Measurements from ENCODE around the gene GDF10.

GDF10 gene

DNA sequence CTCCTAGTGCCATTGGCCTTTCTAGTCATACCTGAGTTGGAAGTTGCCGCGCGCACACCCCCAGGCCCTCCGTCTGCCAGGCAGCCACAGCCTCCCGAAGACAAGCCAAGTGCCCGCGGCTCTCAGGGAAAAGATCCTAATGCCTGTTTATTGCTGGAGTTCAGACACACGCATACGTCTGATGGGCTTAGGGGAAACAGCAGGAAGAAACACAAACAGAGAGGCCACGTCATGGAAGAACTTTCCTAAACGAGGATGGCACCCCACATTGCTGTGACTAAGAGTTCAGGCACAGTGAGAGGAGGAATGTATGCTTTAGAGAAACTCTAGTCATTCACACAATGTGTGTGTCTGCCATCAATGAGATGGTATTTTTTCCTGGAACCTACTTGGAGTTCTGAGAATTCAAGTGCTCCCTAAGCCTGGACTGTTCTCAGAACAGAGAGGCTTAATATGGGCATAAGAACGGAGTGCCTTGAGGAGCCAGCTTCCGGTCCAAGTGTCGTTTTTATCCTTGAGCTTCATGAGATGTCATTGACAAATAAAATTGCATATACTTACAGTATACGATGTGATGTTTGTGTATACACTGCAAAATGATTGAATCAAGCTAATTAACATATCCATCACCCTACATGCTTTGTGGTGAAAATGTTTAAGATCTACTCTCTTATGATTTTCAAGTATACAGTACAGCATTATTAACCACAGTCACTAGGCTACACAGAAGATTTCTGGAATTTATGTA lies 36.6 kb downstream of the GDF10 start:
- DNase-seq, result no peak

DNA sequence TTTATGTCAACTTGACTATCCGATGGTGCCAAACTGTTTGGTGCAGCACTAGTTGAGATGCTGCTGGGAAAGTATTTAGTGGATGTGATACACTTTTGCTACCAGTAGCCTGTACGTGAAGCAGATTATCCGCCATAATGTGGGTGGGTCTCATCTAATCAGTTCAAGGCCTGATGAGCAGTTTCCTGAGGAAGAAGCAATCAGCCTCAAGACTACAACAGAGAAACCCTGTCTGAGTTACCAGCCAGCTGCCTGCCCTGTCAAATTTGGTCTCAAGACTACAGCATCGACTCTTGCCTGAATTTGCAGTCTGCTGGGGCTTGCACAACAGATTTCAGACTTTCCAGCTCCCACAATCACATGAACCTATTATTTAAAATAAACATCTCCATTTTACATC lies 37.3 kb downstream of the GDF10 start:
- no peak for DNase-seq

DNA sequence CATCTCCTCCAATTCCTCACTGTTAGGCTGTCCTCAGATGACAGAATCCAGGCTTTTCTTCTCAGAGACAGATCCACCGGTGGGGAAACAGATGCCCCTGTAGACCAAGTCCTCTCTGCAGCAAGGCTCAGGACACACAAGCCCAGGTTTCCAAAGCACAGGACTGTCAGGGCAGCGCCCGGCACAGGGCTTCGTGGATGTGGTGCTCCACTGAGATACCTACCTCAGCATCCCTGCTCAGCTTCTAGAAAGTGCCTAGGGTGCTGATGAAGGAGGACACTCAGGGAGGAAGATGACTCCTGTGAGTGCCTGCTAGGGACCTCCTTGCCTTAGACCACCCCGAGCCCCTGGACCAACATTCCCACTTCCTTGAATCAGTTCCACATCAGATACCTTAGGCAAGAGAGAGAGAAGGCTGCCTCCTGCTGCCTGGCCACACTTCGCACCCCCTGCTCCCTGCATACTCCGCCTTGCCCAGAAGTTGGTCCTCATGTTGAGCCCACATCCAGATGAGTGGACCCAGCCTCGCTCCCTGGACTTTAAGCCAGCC lies 39.3 kb downstream of the GDF10 start:
- no peak for DNase-seq

DNA sequence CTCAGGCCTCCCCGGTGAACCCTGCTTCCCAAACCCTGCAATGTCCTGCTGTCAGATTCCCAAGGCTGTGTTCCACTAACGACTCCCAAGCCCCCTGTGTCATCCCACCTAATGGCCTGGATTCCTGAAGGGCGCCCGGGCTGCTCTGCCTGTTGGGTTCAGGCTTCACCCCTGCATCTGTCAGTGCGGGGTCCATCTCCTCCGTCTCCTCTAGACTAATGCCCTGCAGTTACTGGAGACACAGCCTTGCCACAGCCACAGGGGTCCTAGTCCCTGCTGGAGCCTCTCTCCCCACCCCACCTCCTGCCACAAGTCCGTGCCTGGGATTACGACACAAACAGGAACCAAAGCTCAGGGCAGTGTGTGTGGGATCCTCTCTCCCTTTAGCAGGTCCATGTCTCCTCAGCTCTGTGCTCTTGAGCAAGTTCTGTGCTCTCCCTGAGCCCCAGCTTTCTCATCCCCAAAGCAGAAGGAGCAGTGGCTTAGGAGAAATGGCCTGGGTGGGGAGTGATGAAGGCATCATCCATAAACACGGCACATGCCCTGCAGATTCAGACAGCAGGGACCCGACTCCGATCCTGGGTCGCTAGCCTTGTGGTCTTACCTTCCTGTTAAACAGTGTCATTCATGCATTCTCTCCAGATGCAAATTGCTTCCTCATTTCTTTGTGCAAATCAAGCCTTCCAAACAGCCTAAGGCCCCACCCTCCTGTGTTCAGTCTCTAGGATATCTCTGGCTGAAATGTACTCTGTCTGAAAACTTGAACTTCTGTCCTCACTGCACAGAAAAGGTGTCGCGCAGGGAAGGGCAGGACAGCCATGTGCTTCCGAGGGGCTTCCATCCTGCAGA lies 40.0 kb downstream of the GDF10 start:
- DNase-seq, result no peak

DNA sequence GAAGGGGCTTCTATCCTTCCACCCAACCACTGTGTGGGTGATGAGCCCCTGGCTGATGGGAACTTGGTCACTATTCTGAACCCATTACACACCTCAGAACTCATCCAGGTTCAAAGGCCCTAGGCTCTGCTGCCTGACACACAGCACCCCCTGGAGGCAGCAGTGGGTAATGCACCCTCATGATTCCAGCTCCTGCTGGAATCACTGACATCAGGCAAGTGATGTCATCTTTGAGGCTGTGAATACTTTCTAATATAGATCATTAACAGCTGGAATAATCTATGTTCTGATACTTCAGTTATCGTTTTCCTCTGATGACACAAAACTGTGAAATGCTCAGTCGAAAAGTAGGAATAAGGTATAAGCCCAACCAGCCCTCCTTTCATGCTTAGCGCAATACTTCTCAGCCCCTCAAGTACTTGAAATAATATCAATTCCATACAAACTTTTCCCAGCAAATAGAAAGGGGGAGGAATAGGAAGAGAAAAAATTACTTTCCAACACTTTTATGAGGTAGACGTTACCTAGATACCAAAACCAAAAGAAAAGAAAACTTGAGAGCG lies 40.7 kb downstream of the GDF10 start:
- no peak for DNase-seq

DNA sequence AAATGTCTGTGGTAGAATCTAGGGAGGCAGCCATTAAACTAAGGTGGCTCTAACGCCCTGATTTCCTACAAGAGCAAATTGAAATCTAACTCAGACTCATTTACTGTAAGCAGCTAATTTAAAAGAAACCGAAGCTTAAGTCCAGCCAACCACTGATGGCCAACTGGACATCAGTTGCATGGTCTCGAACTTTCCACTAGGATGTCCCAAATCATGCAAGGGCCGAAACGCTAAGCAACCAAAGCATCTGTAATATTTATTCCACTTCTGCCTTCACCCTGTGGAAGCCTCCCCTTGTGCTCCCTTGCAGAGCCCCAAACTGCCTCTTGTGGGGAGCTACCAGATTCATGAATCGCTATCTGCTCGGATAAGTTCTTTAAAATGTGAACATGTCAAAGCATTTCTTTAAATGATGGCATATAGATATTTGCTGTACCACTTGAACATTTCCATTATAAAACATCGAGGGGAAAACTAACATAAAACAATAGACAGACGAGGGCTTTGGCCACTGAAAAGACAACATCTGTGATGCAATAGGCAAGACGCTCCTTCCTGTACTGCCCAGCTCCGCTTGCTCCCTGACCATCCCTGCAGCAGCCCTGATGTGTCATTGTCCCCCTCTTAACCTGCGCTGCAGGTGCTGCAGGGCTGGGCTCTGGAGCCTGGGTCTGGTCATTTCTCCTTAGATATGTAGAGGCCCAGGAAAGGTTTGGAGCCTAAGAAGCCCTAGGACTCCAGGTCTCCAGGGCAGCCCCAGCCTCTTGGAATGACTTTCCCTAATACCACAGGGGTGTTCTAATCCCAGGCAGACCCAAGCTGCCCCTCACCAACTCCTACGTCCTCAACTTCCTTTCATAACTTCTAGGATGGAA lies 45.2 kb downstream of the GDF10 start:
- no peak for DNase-seq

DNA sequence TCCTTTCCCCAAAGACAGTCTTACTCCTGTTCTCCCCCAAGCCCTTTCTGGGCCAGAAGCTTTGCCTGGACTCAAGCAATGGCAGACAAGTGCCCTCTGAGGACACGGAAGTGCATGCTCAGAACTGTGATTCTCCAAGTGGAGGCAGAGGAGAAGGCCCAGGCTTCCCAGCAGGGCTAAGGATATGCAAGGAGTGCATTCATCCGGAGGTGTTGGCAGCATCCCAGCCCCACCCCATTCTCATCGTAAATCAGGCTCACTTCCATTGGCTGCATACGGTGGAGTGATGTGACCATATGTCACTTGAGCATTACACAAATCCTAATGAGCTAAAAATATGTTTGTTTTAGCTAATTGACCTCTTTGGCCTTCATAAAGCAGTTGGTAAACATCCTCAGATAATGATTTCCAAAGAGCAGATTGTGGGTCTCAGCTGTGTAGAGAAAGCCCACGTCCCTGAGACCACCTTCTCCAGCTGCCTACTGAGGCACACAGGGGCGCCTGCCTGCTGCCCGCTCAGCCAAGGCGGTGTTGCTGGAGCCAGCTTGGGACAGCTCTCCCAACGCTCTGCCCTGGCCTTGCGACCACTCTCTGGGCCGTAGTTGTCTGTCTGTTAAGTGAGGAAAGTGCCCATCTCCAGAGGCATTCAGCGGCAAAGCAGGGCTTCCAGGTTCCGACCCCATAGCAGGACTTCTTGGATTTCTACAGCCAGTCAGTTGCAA lies 46.7 kb downstream of the GDF10 start:
- no peak for DNase-seq

DNA sequence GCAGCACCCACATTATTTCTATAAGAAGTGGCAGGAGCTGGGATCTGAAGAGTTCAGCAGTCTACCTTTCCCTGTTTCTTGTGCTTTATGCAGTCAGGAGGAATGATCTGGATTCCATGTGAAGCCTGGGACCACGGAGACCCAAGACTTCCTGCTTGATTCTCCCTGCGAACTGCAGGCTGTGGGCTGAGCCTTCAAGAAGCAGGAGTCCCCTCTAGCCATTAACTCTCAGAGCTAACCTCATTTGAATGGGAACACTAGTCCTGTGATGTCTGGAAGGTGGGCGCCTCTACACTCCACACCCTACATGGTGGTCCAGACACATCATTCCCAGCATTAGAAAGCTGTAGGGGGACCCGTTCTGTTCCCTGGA lies 47.3 kb downstream of the GDF10 start:
- DNase-seq, result no peak

DNA sequence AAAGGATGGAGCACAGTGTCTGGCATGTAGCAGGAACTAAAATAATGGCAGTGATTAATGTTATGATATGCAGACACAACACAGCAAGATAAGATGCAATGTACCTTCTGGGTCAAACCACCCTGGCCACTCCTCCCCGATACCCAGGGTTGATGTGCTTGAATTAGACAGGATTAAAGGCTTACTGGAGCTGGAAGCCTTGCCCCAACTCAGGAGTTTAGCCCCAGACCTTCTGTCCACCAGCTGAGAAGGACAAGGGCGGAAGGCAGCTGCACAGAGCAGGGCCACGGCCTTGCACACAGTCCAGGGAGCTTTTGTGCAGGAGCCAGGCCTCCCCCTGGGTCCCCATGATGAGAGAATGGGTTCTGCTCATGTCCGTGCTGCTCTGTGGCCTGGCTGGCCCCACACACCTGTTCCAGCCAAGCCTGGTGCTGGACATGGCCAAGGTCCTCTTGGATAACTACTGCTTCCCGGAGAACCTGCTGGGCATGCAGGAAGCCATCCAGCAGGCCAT lies 48.2 kb downstream of the GDF10 start, which contains the start of gene RBP3:
Gene RBP3, plus strand, starts transcription at position 226 of the 514 bp plus-strand sequence. Its CDS starts 122 bp downstream, at position 348.
- DNase-seq, result no peak

DNA sequence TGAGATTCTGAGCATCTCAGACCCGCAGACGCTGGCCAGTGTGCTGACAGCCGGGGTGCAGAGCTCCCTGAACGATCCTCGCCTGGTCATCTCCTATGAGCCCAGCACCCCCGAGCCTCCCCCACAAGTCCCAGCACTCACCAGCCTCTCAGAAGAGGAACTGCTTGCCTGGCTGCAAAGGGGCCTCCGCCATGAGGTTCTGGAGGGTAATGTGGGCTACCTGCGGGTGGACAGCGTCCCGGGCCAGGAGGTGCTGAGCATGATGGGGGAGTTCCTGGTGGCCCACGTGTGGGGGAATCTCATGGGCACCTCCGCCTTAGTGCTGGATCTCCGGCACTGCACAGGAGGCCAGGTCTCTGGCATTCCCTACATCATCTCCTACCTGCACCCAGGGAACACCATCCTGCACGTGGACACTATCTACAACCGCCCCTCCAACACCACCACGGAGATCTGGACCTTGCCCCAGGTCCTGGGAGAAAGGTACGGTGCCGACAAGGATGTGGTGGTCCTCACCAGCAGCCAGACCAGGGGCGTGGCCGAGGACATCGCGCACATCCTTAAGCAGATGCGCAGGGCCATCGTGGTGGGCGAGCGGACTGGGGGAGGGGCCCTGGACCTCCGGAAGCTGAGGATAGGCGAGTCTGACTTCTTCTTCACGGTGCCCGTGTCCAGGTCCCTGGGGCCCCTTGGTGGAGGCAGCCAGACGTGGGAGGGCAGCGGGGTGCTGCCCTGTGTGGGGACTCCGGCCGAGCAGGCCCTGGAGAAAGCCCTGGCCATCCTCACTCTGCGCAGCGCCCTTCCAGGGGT lies 48.9 kb downstream of the GDF10 start:
- DNase-seq, result no peak

DNA sequence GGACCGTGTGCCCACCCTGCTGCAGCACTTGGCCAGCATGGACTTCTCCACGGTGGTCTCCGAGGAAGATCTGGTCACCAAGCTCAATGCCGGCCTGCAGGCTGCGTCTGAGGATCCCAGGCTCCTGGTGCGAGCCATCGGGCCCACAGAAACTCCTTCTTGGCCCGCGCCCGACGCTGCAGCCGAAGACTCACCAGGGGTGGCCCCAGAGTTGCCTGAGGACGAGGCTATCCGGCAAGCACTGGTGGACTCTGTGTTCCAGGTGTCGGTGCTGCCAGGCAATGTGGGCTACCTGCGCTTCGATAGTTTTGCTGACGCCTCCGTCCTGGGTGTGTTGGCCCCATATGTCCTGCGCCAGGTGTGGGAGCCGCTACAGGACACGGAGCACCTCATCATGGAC lies 49.5 kb downstream of the GDF10 start:
- no peak for DNase-seq

DNA sequence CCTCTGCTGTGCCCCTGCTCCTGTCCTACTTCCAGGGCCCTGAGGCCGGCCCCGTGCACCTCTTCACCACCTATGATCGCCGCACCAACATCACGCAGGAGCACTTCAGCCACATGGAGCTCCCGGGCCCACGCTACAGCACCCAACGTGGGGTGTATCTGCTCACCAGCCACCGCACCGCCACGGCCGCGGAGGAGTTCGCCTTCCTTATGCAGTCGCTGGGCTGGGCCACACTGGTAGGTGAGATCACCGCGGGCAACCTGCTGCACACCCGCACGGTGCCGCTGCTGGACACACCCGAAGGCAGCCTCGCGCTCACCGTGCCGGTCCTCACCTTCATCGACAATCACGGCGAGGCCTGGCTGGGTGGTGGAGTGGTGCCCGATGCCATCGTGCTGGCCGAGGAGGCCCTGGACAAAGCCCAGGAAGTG lies 50.0 kb downstream of the GDF10 start:
- no peak for DNase-seq

DNA sequence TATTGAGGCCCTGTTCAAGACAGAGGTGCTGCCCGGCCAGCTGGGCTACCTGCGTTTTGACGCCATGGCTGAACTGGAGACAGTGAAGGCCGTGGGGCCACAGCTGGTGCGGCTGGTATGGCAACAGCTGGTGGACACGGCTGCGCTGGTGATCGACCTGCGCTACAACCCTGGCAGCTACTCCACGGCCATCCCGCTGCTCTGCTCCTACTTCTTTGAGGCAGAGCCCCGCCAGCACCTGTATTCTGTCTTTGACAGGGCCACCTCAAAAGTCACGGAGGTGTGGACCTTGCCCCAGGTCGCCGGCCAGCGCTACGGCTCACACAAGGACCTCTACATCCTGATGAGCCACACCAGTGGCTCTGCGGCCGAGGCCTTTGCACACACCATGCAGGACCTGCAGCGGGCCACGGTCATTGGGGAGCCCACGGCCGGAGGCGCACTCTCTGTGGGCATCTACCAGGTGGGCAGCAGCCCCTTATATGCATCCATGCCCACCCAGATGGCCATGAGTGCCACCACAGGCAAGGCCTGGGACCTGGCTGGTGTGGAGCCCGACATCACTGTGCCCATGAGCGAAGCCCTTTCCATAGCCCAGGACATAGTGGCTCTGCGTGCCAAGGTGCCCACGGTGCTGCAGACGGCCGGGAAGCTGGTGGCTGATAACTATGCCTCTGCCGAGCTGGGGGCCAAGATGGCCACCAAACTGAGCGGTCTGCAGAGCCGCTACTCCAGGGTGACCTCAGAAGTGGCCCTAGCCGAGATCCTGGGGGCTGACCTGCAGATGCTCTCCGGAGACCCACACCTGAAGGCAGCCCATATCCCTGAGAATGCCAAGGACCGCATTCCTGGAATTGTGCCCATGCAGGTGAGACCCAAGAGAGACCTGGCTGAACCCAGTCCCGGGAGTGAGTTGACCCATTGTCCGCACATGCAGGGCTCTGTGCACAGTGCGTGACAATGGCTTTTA lies 51.0 kb downstream of the GDF10 start:
- DNase-seq, result no peak

DNA sequence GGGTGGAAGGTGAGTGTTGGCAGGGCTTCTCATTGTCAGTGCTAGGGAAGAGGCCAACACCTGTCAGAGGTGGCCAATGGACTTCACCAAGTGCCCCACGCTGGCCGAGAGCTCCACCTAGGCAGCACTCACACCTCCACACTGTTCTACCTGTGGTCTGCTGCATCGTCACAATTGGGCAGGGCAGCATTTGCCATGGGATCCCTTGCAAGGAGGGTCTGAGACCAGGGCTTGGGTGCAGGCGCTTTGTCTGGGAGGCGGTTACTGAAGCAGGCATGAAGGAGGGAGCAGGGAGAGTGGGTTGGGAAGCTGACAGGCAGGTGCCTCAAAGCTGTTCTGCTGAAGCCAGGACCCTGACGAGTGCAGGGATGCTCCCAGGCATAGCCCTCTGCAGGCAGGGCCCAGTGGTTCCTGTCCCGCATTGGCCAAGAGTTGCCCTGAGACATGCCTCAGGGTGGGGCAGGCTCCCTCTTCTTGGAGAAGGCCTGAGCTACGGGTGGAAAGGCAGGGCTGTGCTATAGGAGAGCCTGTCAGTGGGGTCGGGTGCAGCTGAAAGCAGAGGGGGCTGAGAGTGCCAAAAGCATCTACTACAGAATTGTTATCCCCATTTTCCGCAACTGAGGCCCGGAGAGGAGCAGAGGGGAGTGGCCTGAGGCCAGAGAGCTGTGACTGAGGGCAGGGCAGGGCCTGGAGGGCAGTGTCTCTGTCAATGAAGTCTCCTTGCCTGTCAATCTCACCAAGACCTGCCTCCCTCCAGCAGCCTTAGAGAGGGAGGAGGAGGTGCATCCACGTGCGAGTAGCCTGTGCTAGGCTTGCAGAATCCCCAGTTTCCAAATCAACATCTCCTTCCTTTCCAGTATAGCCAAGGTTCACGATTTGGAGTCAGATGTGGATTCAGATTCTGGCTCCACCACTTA lies 52.2 kb downstream of the GDF10 start:
- no peak for DNase-seq

DNA sequence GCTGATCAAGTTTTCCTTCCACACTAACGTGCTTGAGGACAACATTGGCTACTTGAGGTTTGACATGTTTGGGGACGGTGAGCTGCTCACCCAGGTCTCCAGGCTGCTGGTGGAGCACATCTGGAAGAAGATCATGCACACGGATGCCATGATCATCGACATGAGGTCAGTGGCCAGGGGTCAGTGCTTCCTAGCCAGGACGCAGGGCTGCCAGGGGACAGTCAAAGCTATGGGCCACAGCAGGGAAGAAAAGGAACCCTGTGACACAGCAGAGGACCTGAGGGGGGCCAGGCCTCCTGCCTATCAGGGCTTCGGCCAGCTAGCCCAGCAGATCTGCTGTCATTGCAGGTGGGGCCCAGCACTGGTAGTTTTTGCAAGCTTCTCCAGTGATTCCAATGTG lies 53.4 kb downstream of the GDF10 start:
- DNase-seq, result no peak

DNA sequence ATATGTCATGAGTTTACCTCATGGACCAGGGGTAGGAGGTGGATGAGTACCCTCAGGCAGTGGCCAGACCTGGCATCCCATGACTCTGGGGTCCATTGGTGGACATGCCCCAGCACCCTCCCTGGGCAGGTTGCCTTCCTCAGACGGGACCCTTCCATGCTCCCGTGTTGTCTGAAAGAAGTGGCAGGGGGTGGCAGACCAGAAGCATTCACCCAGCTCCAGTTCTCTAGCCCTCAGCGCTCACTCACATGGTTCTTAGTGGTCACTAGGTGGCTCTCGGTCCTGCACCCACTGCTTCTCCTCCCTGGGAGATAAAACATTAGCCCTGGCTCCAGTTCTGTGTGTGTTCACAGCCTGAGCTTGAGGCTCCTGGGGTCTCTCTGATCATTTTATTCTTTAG lies 54.2 kb downstream of the GDF10 start:
- DNase-seq, result no peak

DNA sequence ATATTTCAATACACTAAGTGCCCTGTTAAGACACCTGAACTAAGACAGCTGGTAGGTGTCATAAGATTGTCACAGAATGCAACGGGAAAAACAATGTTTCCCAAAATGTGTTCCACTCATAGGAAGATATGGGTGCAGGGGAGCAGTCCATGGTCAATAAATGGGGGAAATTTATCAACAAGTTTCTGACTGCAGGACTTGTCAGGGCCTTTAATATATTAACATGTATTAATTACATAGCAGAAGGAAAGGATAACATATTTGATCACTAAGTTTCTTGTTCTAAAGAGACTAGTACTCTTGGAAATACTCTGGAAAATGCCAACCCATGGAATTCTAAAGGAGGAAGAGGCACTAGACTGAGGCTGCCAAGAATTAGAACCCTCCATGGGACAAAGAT lies 54.9 kb downstream of the GDF10 start:
- no peak for DNase-seq

DNA sequence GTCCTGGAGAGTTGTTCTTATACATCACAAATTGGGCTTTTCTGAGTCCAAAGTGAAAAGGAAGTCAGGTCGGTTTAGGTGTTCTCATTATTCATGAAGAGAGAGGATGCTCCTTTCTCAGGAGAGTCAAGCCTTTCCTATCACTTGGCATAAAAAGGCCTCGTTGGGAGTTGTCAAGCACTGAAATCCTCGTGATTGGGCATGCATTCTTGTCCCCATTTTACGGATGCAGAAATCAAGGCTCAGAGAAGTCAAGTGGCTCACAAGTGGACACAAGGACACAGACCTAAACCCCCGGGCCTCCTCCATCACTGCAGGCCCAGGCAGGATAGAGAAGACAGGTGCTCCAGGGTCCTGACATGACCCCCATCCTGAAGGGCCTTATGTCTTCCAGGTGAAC lies 56.7 kb downstream of the GDF10 start:
- DNase-seq, result no peak

Data from SHP77 (cell line).